GM12878 (cell line): ENCODE results near the gene CAMTA1. TPM values are rescaled to one million over a fixed set of nuclear protein-coding genes. Genes with fewer than 3 reads are reported as not detected.

Experiments used
- ATAC-seq: fragments of 200-7000 bp; cut with Tn5 transposase; 3 replicates; pipeline ENCODE4 v1.9.1; 2020; ENCODE audit warnings: mild to moderate bottlenecking, moderate library complexity
- BruUV-seq: library from RNA; stranded (reverse); fragments of 400-500 nt; replicated peaks from 2 replicates; lab custom pipeline; 2021; lab: Mats Ljungman, UMichigan
- CTCF ChIA-PET: fragments of 300-600 bp; sonication (Branson Sonifier 250); formaldehyde crosslinking; extraction: SDS; loops from one replicate; lab custom pipeline; 2021; ENCODE audit warnings: inconsistent platforms; lab: Yijun Ruan, JAX
- POLR2A ChIA-PET: fragments of 350-600 bp; formaldehyde crosslinking; extraction: SDS; loops from one replicate; lab custom pipeline; 2021; ENCODE audit warnings: inconsistent platforms; lab: Charles Lee
- RAD21 ChIA-PET: fragments of 300-600 bp; sonication (Branson Sonifier 250); formaldehyde crosslinking; loops from one replicate; lab custom pipeline; 2023; ENCODE audit warnings: antibody characterized with exemption; ENCODE audit not compliant: unreplicated experiment; lab: Charles Lee
- SMC1A ChIA-PET: fragments of 300-600 bp; sonication (Branson Sonifier 250); formaldehyde crosslinking; loops from one replicate; lab custom pipeline; 2023; ENCODE audit not compliant: unreplicated experiment, uncharacterized antibody; lab: Charles Lee
- DNase-seq: peaks from one replicate; pipeline ENCODE4 v3.0.0-alpha.2; 2011; ENCODE audit warnings: low read depth, low spot score
- FAIRE-seq: peaks from 3 replicates; lab custom pipeline; 2011; peaks lifted over from hg19 to GRCh38; lab: Jason Lieb, UNC
- H2AFZ ChIP-seq: 2 replicates; pipeline ENCODE4 v1.6.0; 2011; ENCODE audit warnings: low read depth, low read length, control low read depth; ENCODE audit not compliant: control insufficient read depth
- H3K27ac ChIP-seq: 2 replicates; pipeline ENCODE4 v1.5.1; 2011; ENCODE audit warnings: control low read depth; ENCODE audit not compliant: control insufficient read depth, insufficient read depth
- H3K27me3 ChIP-seq, 2 experiments: replicated peaks in 1 of 2; 2 replicates each; pipeline versions ENCODE4 v1.6.0 to v1.6.1; 2011; ENCODE audit warnings: low read length in 1 of 2; ENCODE audit not compliant: control insufficient read depth in 2 of 2, insufficient read depth in 2 of 2
- H3K36me3 ChIP-seq, 2 experiments: 2 replicates each; pipeline ENCODE4 v1.5.1; 2011; ENCODE audit warnings: low read length in 1 of 2; ENCODE audit not compliant: control insufficient read depth in 2 of 2, insufficient read depth in 2 of 2
- H3K4me1 ChIP-seq: 2 replicates; pipeline ENCODE4 v1.6.1; 2011; ENCODE audit warnings: mild to moderate bottlenecking, low read length, moderate library complexity, mixed read lengths; ENCODE audit not compliant: control insufficient read depth, insufficient read depth
- H3K4me2 ChIP-seq: 2 replicates; pipeline ENCODE4 v1.6.0; 2011; ENCODE audit warnings: control low read depth; ENCODE audit not compliant: control insufficient read depth, insufficient read depth
- H3K4me3 ChIP-seq: fragments of 200-600 bp; sonication (generic); 2 replicates; pipeline ENCODE4 v1.5.1; 2016
- H3K79me2 ChIP-seq: 2 replicates; pipeline ENCODE4 v1.6.0; 2011; ENCODE audit warnings: low read length; ENCODE audit not compliant: control insufficient read depth, insufficient read depth
- H3K9ac ChIP-seq: 2 replicates; pipeline ENCODE4 v1.8.0; 2011; ENCODE audit warnings: low read length, control low read depth, mixed read lengths; ENCODE audit not compliant: control insufficient read depth, insufficient read depth
- H3K9me3 ChIP-seq: replicated peaks from 3 replicates; pipeline ENCODE4 v1.5.1; 2011; ENCODE audit warnings: mild to moderate bottlenecking, low read length; ENCODE audit not compliant: control insufficient read depth, insufficient read depth
- H4K20me1 ChIP-seq: 2 replicates; pipeline ENCODE4 v1.6.0; 2011; ENCODE audit not compliant: control insufficient read depth, insufficient read depth
- BCL3 ChIP-seq: IDR thresholded peaks from 2 replicates; pipeline ENCODE4 v1.6.1; 2011; ENCODE audit warnings: borderline replicate concordance, low read depth, mild to moderate bottlenecking, moderate library complexity, low read length; ENCODE audit not compliant: insufficient read depth, poor library complexity, severe bottlenecking
- IKZF2 ChIP-seq, 2 experiments: fragments of 450-650 bp; IDR thresholded peaks; 2 replicates each; pipeline ENCODE4 v1.6.1; 2017; ENCODE audit warnings: mild to moderate bottlenecking in 2 of 2, moderate library complexity in 2 of 2
- RAD21 ChIP-seq: IDR thresholded peaks from 2 replicates; pipeline ENCODE4 v1.6.1; 2011; ENCODE audit warnings: mild to moderate bottlenecking, low read depth, low read length, moderate library complexity; ENCODE audit not compliant: insufficient read depth
- SREBF2 ChIP-seq: IDR thresholded peaks from 2 replicates; pipeline ENCODE4 v1.6.1; 2012; ENCODE audit warnings: mild to moderate bottlenecking, low read length
- SUPT20H ChIP-seq: IDR thresholded peaks from 2 replicates; pipeline ENCODE4 v1.6.1; 2011; ENCODE audit warnings: low read depth, mild to moderate bottlenecking, low read length, moderate library complexity, borderline replicate concordance; ENCODE audit not compliant: control insufficient read depth
- TCF7 ChIP-seq: IDR thresholded peaks from 2 replicates; pipeline ENCODE4 v1.6.1; 2014; ENCODE audit warnings: antibody characterized with exemption, borderline replicate concordance
- WGBS: methylation state at CpG from one replicate; pipeline ENCODE4 v1.1.6; 2016; ENCODE audit warnings: low lambda C conversion rate; ENCODE audit not compliant: insufficient replicate concordance, insufficient coverage; ENCODE audit errors: missing lambda C conversion rate; 5-methylcytosine and 5-hydroxymethylcytosine counted together
- in situ Hi-C: fragments of 300-500 bp; cut with MboI; formaldehyde crosslinking; loops from 9 replicates; pipeline ENCODE4 v1.14.3; 2018; ENCODE audit warnings: mixed read lengths
- intact Hi-C: fragments of 100-400 bp; cut with micrococcal nuclease; formaldehyde crosslinking; loops from one replicate; pipeline ENCODE4 v1.14.2; 2022; ENCODE audit not compliant: unreplicated experiment
- polyA plus RNA-seq, 11 experiments: library from polyadenylated mRNA; depleted of rRNA in 4 of 11; unstranded in 6 of 11; stranded (reverse) in 5 of 11; fragments of >200 nt; fragmentation: Nextera tagmentation in 4 of 11; fragmentation: Illumina TruSeq in 1 of 11; extraction: Ambion mirVana in 4 of 11; extraction: Trizol in 1 of 11; gene quantifications; 1 replicate in 1 of 11; 2 replicates in 10 of 11; pipeline versions ENCODE4 v1.2.1 to v1.2.3, GENCODE V29; 2011 to 2016; ENCODE audit warnings: inconsistent platforms in 2 of 11, missing spikeins in 2 of 11, low read depth in 1 of 11
- total RNA-seq, 4 experiments: library from RNA; depleted of rRNA in 3 of 4; stranded (reverse); fragments of >200 nt in 3 of 4; fragmentation: Illumina TruSeq in 1 of 4; extraction: Trizol in 1 of 4; gene quantifications; 2 replicates each; pipeline versions ENCODE4 v1.2.1 to v1.2.3, GENCODE V29; 2013 to 2021

The CAMTA1 gene
- total and polyA plus RNA-seq, 10 of the 15 experiments (the other 5 are each of a cell fraction or from before 2014, with no cell fraction given) = 37.7 to 148 (median 76.4) TPM

GRCh38 chr1:7152655-7153054 lies 367.4 kb downstream of the CAMTA1 start:
- ChIA-PET RAD21 (no interaction called here), CTCF (no interaction called here), SMC1A (no interaction called here)
- in situ Hi-C loops = no loop called here
- intact Hi-C loops = no loop called here
- H3K27me3 ChIP-seq = peaks cover 0 to 5% of the 10 kb centered on the region in 2 experiments; a peak in 2 of 4 replicates
- no peak overlapping the region for H2AFZ ChIP-seq
- H3K9me3 ChIP-seq = no peaks in the 10 kb centered on the region
- H3K27ac ChIP-seq = no peak overlapping the region
- TF ChIP-seq BCL3 (no peak), TCF7 (no peak), SREBF2 (no peak), IKZF2 (IDR thresholded peaks at IDR 0.05) (no peak)
- TF ChIP-seq, all 136 proteins: peak for 0
- no peaks in the 10 kb centered on the region for H3K36me3 ChIP-seq
- ATAC-seq (no peak), FAIRE-seq (no peak), DNase-seq (no peak)
- H3K79me2 ChIP-seq = no peaks in the 10 kb centered on the region
- 2% methylated on average over 10 of the region's 10 CpGs for WGBS
- POLR2A ChIA-PET = no interaction called here
- H3K4me1 ChIP-seq = no peaks in the 10 kb centered on the region
- no peak overlapping the region for H3K4me2 ChIP-seq
- BruUV-seq = no TSS peak
- no peak overlapping the region for H3K9ac ChIP-seq
- no peaks in the 10 kb centered on the region for H4K20me1 ChIP-seq
- no peak overlapping the region for H3K4me3 ChIP-seq

- WGBS = 16% methylated on average over 10 of the region's 10 CpGs
- Histone ChIP-seq H3K27me3 (peaks cover 0 to 5% of the 10 kb centered on the region in 2 experiments; a peak in 2 of 4 replicates), H2AFZ (no peak overlapping the region), H4K20me1 (no peaks in the 10 kb centered on the region)
- no peak for ATAC-seq
- TF ChIP-seq SUPT20H (no peak), RAD21 (no peak)
- TF ChIP-seq, all 136 proteins: peak for 0
- intact Hi-C loops (no loop called here), in situ Hi-C loops (no loop called here)
- no peaks in the 10 kb centered on the region for H3K9me3 ChIP-seq
- H3K9ac ChIP-seq = no peak overlapping the region
- H3K4me3 ChIP-seq = no peak overlapping the region
- RAD21 ChIA-PET = no interaction called here
- H3K36me3 ChIP-seq = no peaks in the 10 kb centered on the region
- SMC1A ChIA-PET = no interaction called here
- FAIRE-seq (no peak), DNase-seq (no peak)
- no TSS peak for BruUV-seq
- CTCF ChIA-PET = no interaction called here
- no peaks in the 10 kb centered on the region for H3K79me2 ChIP-seq
- no peaks in the 10 kb centered on the region for H3K4me1 ChIP-seq
- no peak overlapping the region for H3K27ac ChIP-seq
- POLR2A ChIA-PET = no interaction called here
- H3K4me2 ChIP-seq = no peak overlapping the region
Measured at GRCh38 chr1:7153464-7153863, 368.2 kb downstream of the CAMTA1 start.
